HG03457 (cell line): Measurements from ENCODE around the gene PPFIA3.
"Not testable (repeated sequence)": the region's sequence is repeated elsewhere in the genome, so short reads cannot be mapped to it uniquely, and the experiment has no call there.

ENCODE experiments used
- ATAC-seq: cut with Tn5 transposase; IDR thresholded peaks from one replicate; pipeline ENCODE4 v1.9.1; 2021; ENCODE audit warnings: moderate number of reproducible peaks; ENCODE audit not compliant: unreplicated experiment

The PPFIA3 gene

DNA sequence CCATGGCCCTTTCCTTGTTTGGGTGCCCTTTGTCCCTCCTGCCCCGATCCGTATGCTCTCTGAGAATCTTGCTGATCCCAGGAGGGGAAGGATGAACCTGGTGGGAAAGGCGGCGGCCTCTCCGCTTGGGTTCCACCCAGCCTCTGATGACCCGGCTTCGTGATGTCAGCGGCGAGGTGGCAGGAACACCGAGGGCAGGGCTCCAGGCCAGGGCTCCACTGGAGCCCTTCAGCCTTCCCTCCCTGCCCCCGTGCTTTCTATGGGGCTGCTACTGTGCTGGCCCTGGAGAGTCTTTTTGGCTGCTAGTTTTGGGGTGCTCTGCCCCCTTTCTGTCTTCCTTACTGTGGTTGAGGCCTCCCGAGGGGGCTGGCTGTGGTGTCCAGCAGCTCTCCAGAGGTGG, 17.0 kb upstream of the PPFIA3 start:
- ATAC-seq = no peak

DNA sequence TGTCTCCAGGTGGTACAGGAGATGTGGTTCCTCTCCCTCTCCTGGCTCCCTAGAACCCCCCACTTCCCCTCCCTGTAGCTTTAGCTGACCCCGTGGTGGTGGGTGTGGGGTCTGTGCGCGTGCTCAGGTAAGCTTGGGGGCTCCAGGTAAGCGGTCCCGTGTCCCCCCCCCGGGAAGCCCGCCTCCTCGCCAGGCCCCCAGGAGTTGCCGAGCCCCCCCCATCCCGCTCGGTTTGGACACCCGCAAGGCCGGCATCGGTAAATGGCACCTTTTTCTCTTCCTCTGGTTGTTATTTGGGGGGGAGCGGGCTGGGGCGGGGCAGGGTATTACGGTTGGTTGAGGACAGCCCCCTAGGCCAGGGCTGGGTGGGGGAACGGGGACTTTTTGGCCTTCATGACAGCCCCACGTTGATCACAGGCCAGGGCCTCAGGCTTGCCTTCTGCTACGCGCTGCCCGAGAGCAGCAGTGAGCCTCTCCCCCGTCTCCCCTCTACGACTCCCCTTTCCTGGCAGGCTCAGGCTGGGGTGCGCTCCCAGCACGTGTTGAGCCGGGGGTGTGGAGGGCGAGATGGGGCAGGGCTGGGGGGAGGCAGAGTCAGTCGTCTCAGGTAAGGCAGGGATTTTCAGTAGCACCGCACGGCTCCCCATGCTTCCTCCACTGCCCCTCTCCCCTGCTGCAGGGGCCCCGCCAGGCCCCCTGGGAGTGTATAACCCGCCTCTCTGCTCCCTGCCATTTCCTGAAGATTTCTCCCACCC, 15.8 kb upstream of the PPFIA3 start:
- no peak for ATAC-seq

DNA sequence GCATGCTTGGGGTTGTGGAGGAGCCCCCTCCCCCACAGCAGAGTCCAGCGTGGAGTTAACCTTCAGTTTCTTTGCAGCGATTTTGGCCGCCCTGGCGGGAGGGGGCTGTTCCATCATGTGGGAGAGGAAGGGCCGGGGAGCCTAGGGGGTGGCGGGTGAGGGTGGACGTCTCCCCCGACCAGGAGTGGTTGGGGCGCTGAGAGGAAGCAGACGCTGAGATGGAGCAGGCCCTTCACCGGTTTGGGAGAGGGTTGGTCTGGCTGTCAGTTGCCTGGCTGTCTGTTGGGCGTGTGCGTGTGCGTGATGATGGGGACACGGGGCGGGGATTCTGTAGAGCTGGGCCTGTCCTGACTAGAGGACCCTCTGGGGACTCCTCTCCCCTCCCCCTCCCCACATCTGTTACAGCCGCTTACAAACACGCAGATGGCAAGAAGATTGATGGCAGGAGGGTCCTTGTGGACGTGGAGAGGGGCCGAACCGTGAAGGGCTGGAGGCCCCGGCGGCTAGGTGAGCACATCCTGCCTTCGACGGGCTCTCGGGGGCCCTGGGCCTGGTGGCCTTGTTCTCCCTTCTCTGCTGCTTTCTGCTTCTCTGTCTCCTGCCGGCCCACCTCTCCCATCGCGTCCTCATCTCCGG, 15.0 kb upstream of the PPFIA3 start:
- ATAC-seq = no peak

DNA sequence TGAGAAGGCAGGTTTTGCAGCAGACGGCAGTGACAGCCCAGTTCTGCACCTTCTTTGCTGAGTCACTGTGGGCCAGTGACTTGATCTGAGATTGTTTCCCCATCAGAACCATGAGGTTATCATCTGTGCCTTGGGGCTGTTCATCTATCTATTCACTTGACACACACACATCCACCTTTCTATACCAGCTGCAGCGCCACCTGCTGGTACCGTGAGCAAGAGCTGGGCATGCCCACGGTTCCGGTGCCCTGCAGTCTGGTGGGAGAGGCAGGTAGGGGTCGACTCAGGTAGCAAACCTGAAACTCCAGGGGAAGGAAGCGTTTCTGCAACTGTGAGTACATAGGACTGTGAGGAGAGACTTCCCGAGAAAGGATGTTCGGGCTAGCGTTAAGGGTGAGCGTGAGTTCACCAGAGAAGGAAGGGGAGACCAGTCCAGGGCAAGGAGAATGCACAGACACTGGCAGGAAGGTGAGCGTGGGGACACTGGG, 12.7 kb upstream of the PPFIA3 start:
- ATAC-seq = no peak

GRCh38 chr19:49107625-49108459, 11.5 kb upstream of the PPFIA3 start:
- no peak for ATAC-seq

DNA sequence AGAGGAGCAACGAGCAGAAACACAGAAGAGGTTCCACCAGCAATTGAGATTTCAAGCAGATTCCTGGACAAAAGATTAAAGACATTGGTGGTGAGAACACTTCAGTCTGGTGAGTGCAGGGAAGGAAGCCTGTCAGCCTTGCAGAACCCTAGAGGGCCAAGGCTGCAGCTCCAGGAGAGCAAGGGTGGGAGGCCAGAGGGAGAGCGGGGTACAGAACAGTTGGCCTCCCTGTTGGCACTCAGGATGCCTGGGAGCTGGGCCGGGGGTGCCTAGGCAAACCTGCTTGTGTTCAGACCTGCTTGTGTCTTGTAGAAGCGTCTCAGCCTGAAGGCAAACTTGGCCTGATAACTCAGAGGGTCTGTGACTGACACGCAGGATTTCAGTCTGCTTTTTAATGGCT, 10.3 kb upstream of the PPFIA3 start:
- no peak for ATAC-seq

DNA sequence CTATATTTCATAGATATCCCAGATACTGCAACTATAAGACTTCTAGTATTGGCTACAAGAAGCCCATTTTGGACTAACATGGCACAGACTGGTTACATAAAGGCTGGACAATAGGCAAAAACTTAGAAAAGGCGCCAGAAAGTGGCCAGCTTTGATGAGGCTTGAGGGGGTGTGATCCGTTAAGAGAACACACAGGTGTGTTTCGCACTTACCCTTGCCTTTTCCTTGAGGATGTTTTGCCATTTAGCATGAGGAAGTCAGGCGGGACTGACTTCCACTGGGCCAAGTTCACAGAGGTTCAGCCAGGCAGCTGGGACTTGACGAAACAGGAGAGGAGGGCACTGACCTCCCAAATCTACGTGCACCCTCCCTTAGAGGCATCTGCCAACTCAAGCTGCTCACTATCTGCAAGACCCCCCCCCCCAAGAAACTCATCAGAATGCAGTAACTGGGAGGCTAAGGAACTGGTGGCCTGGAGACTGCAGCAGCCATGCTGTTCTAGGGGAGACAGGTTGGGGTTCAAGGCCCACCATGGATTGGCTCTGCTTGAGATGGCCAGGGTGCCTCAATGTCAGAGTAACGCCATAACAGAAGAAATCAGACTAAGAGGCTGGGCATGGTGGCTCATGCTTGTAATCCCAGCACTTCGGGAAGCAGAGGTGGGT, 9.6 kb upstream of the PPFIA3 start:
- ATAC-seq = no peak

DNA sequence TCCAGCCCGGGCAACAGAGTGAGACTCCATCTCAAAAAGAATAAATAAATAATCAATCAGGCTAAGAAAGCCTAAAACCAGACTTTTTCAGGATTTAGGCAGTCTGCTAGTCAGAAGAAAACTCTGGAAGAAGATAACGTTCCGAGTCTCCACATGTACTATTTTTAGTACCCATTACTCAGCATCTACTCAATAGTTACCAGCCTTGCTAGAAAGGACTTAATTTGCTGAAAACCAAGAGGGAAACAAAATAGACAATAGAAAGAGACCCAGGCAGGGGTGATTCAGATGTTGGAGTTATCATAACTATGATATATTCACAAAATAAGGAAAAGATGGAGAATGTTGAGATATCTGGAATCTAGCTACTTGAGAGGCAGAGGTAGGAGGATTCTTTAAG, 8.8 kb upstream of the PPFIA3 start:
- ATAC-seq = no peak

GRCh38 chr19:49111218-49111998, 7.9 kb upstream of the PPFIA3 start:
- ATAC-seq = no peak

GRCh38 chr19:49113762-49114629, 5.3 kb upstream of the PPFIA3 start, which contains the start of gene LIN7B:
TSS of gene LIN7B (plus strand) at chr19:49114370. CDS start at chr19:49114405, 35 bp downstream.
- no peak for ATAC-seq

GRCh38 chr19:49114630-49115363, 4.5 kb upstream of the PPFIA3 start:
- no peak for ATAC-seq

GRCh38 chr19:49116544-49116943, 2.8 kb upstream of the PPFIA3 start:
- ATAC-seq = no peak

DNA sequence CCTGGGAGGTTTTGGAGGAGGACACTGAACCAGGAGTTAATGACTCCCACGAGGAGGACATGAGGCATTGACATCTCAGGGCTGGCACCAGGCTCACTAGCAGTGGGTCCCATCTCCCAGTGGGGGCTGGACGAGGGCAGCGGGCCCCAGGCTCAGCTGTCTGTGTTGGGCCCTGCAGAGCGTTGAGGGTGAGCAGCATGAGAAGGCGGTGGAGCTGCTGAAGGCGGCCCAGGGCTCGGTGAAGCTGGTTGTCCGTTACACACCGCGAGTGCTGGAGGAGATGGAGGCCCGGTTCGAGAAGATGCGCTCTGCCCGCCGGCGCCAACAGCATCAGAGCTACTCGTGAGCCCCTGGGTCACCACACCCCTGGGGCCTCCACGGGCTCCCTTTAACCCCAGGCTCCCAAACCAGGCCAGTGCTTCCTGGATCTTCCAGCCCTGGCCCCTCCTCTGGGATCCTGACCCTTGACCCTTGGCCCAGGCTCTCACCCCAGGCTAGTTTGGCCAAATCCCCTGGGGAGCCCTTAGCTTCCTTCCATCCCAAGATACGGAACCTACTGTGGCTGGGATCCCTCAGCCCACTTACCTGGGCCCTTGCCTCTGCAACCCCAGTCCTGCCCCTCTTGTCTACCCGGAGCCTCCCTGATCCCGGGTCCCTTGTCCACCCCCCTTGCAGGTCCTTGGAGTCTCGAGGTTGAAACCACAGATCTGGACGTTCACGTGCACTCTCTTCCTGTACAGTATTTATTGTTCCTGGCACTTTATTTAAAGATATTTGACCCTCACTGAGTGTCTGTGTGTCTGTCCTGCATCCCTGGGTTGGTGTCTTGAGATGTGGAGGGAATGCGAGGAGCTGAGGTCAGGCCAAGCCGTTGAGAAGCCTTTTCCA, 1.4 kb upstream of the PPFIA3 start:
- ATAC-seq = no peak

GRCh38 chr19:49118565-49119410, 556 bp upstream of the PPFIA3 start, which contains the start of gene C19orf73:
TSS of gene C19orf73 (minus strand) at chr19:49119143. CDS start at chr19:49119022, 121 bp downstream.
- ATAC-seq = peak; percentile 51

DNA sequence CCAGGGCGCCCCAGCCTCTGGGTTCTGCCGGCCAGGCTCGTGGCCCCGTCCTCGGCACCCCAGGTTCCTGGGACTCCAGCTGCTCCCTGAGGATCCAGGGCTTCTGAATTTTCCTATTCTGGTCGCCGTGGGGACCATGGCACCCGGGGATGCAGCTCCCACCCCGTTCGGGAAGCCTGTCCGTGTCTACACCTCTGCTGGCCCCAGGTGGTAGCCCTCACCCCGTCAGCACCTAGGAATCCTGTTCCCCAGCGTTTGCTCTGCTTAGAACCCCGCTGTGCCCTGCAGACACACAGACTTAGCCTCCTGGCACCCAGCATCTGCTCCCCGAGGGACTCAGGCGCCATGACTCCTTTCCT, 960 bp downstream of the PPFIA3 start:
- no peak for ATAC-seq

GRCh38 chr19:49120868-49121267, 1.5 kb downstream of the PPFIA3 start:
- ATAC-seq = no peak

DNA sequence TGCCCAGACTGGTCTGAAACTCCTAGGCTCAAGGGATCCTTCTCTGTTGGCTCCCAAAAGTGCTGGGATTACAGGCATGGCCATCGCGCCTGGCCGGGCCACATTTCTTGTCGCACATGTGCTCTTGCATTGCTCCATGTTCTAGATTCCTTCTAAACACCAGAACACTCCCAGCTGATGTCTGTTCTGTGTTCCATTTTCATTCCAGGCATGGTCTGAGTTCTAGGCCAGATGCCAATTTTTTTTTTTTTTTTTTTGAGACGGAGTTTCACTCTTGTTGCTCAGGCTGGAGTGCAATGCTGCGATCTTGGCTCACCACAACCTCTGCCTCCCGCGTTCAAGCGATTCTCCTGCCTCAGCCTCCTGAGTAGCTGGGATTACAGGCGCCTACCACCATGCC, 2.5 kb downstream of the PPFIA3 start:
- ATAC-seq = not testable (repeated sequence)
